ENCODE results near the gene ANKS1A. TPM values are rescaled to one million over a fixed set of nuclear protein-coding genes. Genes with fewer than 3 reads are reported as not detected.
"Not testable (repeated sequence)": the region's sequence is repeated elsewhere in the genome, so short reads cannot be mapped to it uniquely, and the experiment has no call there.

The ANKS1A gene
- total and polyA plus RNA-seq, 7 experiments from 2014 or later: 2.1 to 14.8 (median 9.6) TPM

DNA sequence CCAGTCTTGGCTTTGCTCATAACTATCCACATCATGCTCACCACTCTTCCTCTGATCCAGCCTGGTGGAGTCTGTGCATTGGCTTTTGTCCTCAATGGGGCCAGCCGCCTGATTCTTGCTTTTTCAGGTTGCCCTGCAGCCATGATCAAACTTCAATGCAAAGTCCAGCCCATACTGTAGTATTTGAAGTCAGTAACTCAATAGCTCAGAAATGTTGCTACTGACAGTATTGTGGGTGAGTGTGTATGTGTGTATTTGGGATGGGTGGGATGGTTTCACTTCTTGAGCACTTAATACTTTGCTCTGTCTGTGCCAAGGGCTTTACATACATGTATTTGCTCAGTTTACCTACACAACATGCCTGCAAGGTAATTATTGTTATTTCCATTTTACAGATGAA is 10.7 kb downstream of the ANKS1A start:
- H3K27ac Mint-ChIP-seq; H3K9me3 ChIP-seq (ENCODE audit: control insufficient read depth in 2 of 3, low read length in 3 of 3); intact Hi-C loops (cut with micrococcal nuclease); H3K4me1 ChIP-seq (ENCODE audit: control insufficient read depth in 2 of 2, insufficient read depth in 2 of 2, low read length in 2 of 2); H3K4me1 Mint-ChIP-seq; H3K36me3 Mint-ChIP-seq; H3K9me3 Mint-ChIP-seq; DNase-seq; H3K27me3 ChIP-seq (ENCODE audit: control insufficient read depth in 2 of 2, insufficient read depth in 2 of 2, low read length in 2 of 2); H3K27ac ChIP-seq (ENCODE audit: low read depth, low read length); H3K4me3 ChIP-seq (ENCODE audit: low read length); ATAC-seq; H3K4me3 Mint-ChIP-seq; H3K27me3 Mint-ChIP-seq; H3K36me3 ChIP-seq (ENCODE audit: control insufficient read depth in 2 of 3, insufficient read depth in 3 of 3, low read length in 3 of 3): not testable (repeated sequence)
- ChIA-PET CTCF (interaction anchor here (0.7 kb wide), 1 partner anchor 235 kb away, joined by 3 read pairs; no protein-coding TSS in a partner anchor), POLR2A (interaction anchor here (1.0 kb wide), 1 partner anchor 10 kb away, joined by 4 read pairs; no protein-coding TSS in a partner anchor)

DNA sequence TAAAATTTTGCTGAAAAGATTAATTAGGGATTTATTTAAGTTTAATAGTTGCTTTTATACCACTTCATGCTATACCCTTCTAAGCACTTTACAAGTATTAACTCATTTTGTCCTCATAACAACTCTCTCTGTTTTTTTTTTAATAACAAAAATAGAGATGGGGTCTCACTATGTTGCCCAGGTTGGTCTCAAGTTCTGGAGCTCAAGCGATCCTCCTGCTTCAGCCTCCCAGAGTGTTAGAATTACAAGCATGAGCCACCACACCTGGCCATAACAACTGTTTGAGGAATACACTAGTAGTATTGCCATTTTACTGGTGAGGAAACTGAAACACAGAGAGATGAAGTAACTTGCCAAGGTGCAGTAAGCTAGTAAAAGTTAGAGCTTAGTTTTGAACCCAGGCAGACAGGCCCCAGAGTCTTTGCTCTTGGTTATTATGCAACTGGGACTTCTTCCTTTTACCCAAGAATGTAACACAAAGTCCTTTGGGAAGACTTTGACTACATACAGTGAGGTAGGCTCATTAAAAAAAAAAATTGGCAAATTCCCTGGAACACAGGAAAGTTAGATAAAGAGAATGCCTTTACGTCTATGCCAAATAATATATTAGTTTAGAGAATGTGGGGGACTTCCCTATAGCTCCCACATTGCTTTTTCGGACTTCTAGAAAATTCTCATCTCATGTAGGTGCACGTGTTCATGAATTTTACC is 11.4 kb downstream of the ANKS1A start:
- H3K27me3 ChIP-seq (ENCODE audit: control insufficient read depth in 2 of 2, insufficient read depth in 2 of 2, low read length in 2 of 2): no peaks in the 10 kb centered on the region
- POLR2A ChIA-PET: interaction anchor here (0.6 to 1.0 kb wide), 4 partner anchors 11 to 1833 kb away, joined by 3 to 4 read pairs (median 3); no protein-coding TSS in a partner anchor
- CTCF ChIA-PET: no interaction called here
- no peak overlapping the region for H3K4me3 ChIP-seq (ENCODE audit: low read length)
- Mint-ChIP-seq H3K36me3 (peaks cover 0 to 14% (median 3%) of the 10 kb centered on the region in 5 donors), H3K4me1 (peaks cover 0 to 10% (median 5%) of the 10 kb centered on the region in 7 donors), H3K9me3 (no peaks in the 10 kb centered on the region), H3K27ac (no peak overlapping the region), H3K27me3 (peaks cover 0 to 3% (median 0%) of the 10 kb centered on the region in 5 donors), H3K4me3 (no peak overlapping the region)
- no peak for DNase-seq
- ATAC-seq: no peak
- no peaks in the 10 kb centered on the region for H3K9me3 ChIP-seq (ENCODE audit: control insufficient read depth in 2 of 3, low read length in 3 of 3)
- no peak overlapping the region for H3K27ac ChIP-seq (ENCODE audit: low read depth, low read length)
- no peaks in the 10 kb centered on the region for H3K4me1 ChIP-seq (ENCODE audit: control insufficient read depth in 2 of 2, insufficient read depth in 2 of 2, low read length in 2 of 2)
- H3K36me3 ChIP-seq (ENCODE audit: control insufficient read depth in 2 of 3, insufficient read depth in 3 of 3, low read length in 3 of 3): no peaks in the 10 kb centered on the region
- intact Hi-C loops (cut with micrococcal nuclease): no loop called here

DNA sequence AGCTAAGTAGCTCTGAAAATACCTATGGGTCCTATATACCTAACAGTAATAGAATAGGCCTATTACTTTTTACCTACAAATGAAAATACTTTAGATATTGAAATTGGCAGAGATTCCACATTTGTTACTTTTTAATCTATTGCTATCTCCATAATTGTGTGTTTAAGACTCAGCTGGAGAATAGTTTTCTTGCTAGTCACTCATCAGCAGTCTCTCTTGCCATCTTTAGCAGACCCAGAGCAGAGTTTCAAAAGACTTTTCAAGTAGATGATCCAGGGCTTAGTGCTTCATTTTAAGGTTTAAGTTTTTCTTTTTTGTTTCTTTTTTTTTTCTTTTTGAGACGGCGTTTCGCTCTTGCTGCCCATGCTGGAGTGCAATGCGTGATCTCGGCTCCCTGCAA is 12.9 kb downstream of the ANKS1A start:
- no peaks in the 10 kb centered on the region for H3K27me3 ChIP-seq (ENCODE audit: control insufficient read depth in 2 of 2, insufficient read depth in 2 of 2, low read length in 2 of 2)
- Mint-ChIP-seq H3K27me3 (peaks cover 0 to 17% (median 0%) of the 10 kb centered on the region in 5 donors), H3K4me3 (no peak overlapping the region), H3K36me3 (peaks cover 0 to 18% (median 3%) of the 10 kb centered on the region in 5 donors), H3K4me1 (peaks cover 0 to 16% (median 8%) of the 10 kb centered on the region in 7 donors), H3K9me3 (no peaks in the 10 kb centered on the region), H3K27ac (no peak overlapping the region)
- CTCF ChIA-PET: no interaction called here
- no peak overlapping the region for H3K27ac ChIP-seq (ENCODE audit: low read depth, low read length)
- intact Hi-C loops (cut with micrococcal nuclease): no loop called here
- H3K9me3 ChIP-seq (ENCODE audit: control insufficient read depth in 2 of 3, low read length in 3 of 3): no peaks in the 10 kb centered on the region
- no peaks in the 10 kb centered on the region for H3K36me3 ChIP-seq (ENCODE audit: control insufficient read depth in 2 of 3, insufficient read depth in 3 of 3, low read length in 3 of 3)
- POLR2A ChIA-PET: interaction anchor here (1.1 to 1.2 kb wide), 2 partner anchors 13 to 16 kb away, joined by 3 to 5 read pairs; partner anchors contain the start of gene ANKS1A
- no peak overlapping the region for H3K4me3 ChIP-seq (ENCODE audit: low read length)
- DNase-seq: no peak
- no peaks in the 10 kb centered on the region for H3K4me1 ChIP-seq (ENCODE audit: control insufficient read depth in 2 of 2, insufficient read depth in 2 of 2, low read length in 2 of 2)
- ATAC-seq: no peak

DNA sequence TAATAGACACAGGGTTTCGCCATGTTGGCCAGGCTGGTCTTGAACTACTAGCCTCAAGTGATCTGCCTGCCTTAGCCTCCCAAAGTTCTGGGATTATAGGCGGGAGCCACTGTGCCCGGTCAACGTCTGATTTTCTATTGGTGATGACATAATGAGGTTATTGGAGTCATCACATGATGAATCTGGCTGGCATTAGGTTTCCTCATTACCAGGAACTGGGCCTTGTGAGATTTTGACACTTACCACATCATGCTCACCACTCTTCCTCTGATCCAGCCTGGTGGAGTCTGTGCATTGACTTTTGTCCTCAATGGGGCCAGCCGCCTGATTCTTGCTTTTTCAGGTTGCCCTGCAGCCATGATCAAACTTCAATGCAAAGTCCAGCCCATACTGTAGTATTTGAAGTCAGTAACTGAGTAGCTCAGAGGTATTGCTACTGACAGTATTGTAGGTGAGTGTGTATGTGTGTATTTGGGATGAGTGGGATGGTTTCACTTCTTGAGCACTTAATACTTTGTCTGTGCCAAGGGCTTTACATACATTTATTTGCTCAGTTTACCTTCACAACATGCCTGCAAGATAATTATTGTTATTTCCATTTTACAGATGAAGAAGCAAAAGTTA is 16.0 kb downstream of the ANKS1A start:
- CTCF ChIA-PET: no interaction called here
- Mint-ChIP-seq H3K9me3 (no peaks in the 10 kb centered on the region), H3K27me3 (peaks cover 0 to 40% (median 0%) of the 10 kb centered on the region in 5 donors), H3K4me1 (peaks cover 13 to 33% (median 17%) of the 10 kb centered on the region in 7 donors), H3K4me3 (no peak overlapping the region), H3K36me3 (peaks cover 0 to 24% (median 3%) of the 10 kb centered on the region in 5 donors), H3K27ac (no peak overlapping the region)
- Histone ChIP-seq H3K9me3 (ENCODE audit: control insufficient read depth in 2 of 3, low read length in 3 of 3) (no peaks in the 10 kb centered on the region), H3K36me3 (ENCODE audit: control insufficient read depth in 2 of 3, insufficient read depth in 3 of 3, low read length in 3 of 3) (no peaks in the 10 kb centered on the region), H3K4me3 (ENCODE audit: low read length) (no peak overlapping the region), H3K27ac (ENCODE audit: low read depth, low read length) (no peak overlapping the region), H3K27me3 (ENCODE audit: control insufficient read depth in 2 of 2, insufficient read depth in 2 of 2, low read length in 2 of 2) (no peaks in the 10 kb centered on the region), H3K4me1 (ENCODE audit: control insufficient read depth in 2 of 2, insufficient read depth in 2 of 2, low read length in 2 of 2) (no peaks in the 10 kb centered on the region)
- POLR2A ChIA-PET: interaction anchor here (0.7 kb wide), 1 partner anchor 100 kb away, joined by 3 read pairs; no protein-coding TSS in a partner anchor
- DNase-seq: no peak
- ATAC-seq: no peak
- intact Hi-C loops (cut with micrococcal nuclease): no loop called here

DNA sequence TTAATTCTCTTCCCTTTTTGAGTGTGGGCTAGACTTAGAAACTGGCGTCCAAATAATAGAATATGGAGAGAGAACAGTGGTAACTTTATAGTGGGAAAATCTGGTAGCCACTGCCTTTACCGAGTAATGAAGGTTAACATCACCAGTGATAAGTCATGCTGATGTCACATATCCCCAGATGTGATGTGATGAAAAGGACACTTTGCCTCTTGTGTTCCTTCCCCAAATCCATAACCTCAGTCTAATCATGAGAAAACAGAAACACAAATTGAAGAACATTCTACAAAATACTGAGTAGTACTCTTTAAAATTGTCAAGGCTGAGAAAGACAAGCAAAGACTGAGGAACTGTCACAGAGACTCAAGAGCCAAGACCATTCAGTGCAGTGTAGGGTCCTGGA is 17.8 kb downstream of the ANKS1A start:
- ChIA-PET CTCF (no interaction called here), POLR2A (no interaction called here)
- H3K36me3 Mint-ChIP-seq: peaks cover 0 to 23% (median 3%) of the 10 kb centered on the region in 5 donors

DNA sequence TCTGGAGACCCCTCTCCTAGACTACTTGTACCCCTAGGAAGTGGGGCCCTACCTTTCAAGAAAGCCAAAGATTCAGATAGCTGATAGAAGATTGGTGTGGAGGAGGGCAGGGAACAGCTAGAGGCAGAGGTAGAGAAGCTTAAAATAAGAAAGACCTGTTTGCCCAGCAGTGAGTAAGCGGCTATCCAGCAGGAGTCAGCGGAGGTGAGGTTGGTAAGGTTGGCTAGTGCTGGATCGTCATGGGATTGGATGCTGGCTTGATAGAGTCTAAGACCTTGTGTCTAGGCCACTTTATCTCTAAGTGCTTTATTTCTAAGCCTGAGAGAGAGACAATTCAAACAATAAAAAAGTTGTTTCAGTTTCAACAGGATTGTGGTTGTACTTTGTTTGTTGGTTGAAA is 19.1 kb downstream of the ANKS1A start:
- Mint-ChIP-seq H3K27ac (no peak overlapping the region), H3K4me3 (no peak overlapping the region), H3K27me3 (peaks cover 0 to 59% (median 0%) of the 10 kb centered on the region in 5 donors), H3K9me3 (no peaks in the 10 kb centered on the region), H3K4me1 (peaks cover 30 to 59% (median 38%) of the 10 kb centered on the region in 7 donors), H3K36me3 (peaks cover 0 to 21% (median 3%) of the 10 kb centered on the region in 5 donors)
- CTCF ChIA-PET: no interaction called here
- POLR2A ChIA-PET: no interaction called here
- intact Hi-C loops (cut with micrococcal nuclease): no loop called here
- Histone ChIP-seq H3K4me3 (ENCODE audit: low read length) (no peak overlapping the region), H3K27ac (ENCODE audit: low read depth, low read length) (no peak overlapping the region), H3K4me1 (ENCODE audit: control insufficient read depth in 2 of 2, insufficient read depth in 2 of 2, low read length in 2 of 2) (peaks cover 14 to 15% of the 10 kb centered on the region in 2 donors), H3K27me3 (ENCODE audit: control insufficient read depth in 2 of 2, insufficient read depth in 2 of 2, low read length in 2 of 2) (no peaks in the 10 kb centered on the region), H3K36me3 (ENCODE audit: control insufficient read depth in 2 of 3, insufficient read depth in 3 of 3, low read length in 3 of 3) (no peaks in the 10 kb centered on the region), H3K9me3 (ENCODE audit: control insufficient read depth in 2 of 3, low read length in 3 of 3) (no peaks in the 10 kb centered on the region)
- ATAC-seq: no peak
- no peak for DNase-seq

More for the DNA sequence above, 17.8 kb downstream of the ANKS1A start:
- H3K4me3 Mint-ChIP-seq: no peak overlapping the region
- peaks cover 0 to 57% (median 0%) of the 10 kb centered on the region in 5 donors for H3K27me3 Mint-ChIP-seq
- peaks cover 19 to 45% (median 24%) of the 10 kb centered on the region in 7 donors for H3K4me1 Mint-ChIP-seq
- no peaks in the 10 kb centered on the region for H3K27me3 ChIP-seq (ENCODE audit: control insufficient read depth in 2 of 2, insufficient read depth in 2 of 2, low read length in 2 of 2)
- no peak overlapping the region for H3K27ac Mint-ChIP-seq
- no peak overlapping the region for H3K27ac ChIP-seq (ENCODE audit: low read depth, low read length)
- no peaks in the 10 kb centered on the region for H3K9me3 ChIP-seq (ENCODE audit: control insufficient read depth in 2 of 3, low read length in 3 of 3)
- peaks cover 1 to 2% of the 10 kb centered on the region in 2 donors for H3K4me1 ChIP-seq (ENCODE audit: control insufficient read depth in 2 of 2, insufficient read depth in 2 of 2, low read length in 2 of 2)
- H3K36me3 ChIP-seq (ENCODE audit: control insufficient read depth in 2 of 3, insufficient read depth in 3 of 3, low read length in 3 of 3): no peaks in the 10 kb centered on the region
- no peaks in the 10 kb centered on the region for H3K9me3 Mint-ChIP-seq
- no peak overlapping the region for H3K4me3 ChIP-seq (ENCODE audit: low read length)
- ATAC-seq (no peak), DNase-seq (no peak)
- intact Hi-C loops (cut with micrococcal nuclease): no loop called here
